ENCODE results near the gene TFPI. TPM values are rescaled to one million over a fixed set of nuclear protein-coding genes. Genes with fewer than 3 reads are reported as not detected.

Gene TFPI
- total RNA-seq, 1 experiment from 2014 or later: 65.7 TPM

DNA sequence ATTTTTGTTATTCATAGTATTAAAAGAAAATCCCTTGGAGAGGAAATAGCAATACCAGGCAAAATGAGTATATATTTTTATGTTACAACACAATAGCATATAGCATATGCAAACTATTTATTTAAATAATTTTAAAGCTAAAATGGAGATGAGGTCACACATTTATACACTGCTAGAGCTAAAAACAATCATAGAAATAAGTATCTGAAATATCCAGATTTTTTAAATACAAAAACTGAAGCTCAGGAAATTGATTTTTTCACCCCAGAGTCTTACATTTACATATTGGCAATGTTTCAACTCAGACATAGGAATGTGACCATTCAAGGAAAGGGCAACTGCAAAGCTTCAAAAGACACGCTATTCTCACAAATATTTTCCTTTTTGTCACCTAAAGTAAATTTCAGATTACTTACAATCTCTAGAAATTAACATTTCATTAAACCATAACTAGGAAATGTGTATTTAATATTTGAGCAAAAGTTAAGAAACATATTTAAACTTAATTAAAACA lies 8.9 kb downstream of the TFPI start:
- Histone ChIP-seq H3K36me3 (ENCODE audit: low read depth) (no peaks in the 10 kb centered on the region), H4K20me1 (ENCODE audit: insufficient read depth) (no peaks in the 10 kb centered on the region), H3F3A (ENCODE audit: insufficient read depth, low read depth) (no peaks in the 10 kb centered on the region), H3K4me3 (no peak overlapping the region), H3K4me1 (replicated peaks; ENCODE audit: insufficient read depth) (no peaks in the 10 kb centered on the region), H2AFZ (no peak overlapping the region), H3K9me3 (ENCODE audit: insufficient read depth, low read depth) (no peaks in the 10 kb centered on the region; the same call in 1 of the 2 replicates), H3K9me2 (ENCODE audit: insufficient read depth) (no peaks in the 10 kb centered on the region), H3K27me3 (ENCODE audit: insufficient read depth, low read depth) (no peaks in the 10 kb centered on the region), H3K27ac (no peak overlapping the region), H3K79me2 (ENCODE audit: low read depth) (no peaks in the 10 kb centered on the region), H3K4me2 (no peak overlapping the region)
- no TSS peak for BruUV-seq (replicated peaks)
- CTCF ChIA-PET: interaction anchor here (1.0 kb wide), 1 partner anchor 46 kb away, joined by 3 read pairs; no protein-coding TSS in a partner anchor
- TF ChIP-seq, protein P1, sequence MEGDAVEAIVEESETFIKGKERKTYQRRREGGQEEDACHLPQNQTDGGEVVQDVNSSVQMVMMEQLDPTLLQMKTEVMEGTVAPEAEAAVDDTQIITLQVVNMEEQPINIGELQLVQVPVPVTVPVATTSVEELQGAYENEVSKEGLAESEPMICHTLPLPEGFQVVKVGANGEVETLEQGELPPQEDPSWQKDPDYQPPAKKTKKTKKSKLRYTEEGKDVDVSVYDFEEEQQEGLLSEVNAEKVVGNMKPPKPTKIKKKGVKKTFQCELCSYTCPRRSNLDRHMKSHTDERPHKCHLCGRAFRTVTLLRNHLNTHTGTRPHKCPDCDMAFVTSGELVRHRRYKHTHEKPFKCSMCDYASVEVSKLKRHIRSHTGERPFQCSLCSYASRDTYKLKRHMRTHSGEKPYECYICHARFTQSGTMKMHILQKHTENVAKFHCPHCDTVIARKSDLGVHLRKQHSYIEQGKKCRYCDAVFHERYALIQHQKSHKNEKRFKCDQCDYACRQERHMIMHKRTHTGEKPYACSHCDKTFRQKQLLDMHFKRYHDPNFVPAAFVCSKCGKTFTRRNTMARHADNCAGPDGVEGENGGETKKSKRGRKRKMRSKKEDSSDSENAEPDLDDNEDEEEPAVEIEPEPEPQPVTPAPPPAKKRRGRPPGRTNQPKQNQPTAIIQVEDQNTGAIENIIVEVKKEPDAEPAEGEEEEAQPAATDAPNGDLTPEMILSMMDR (conservative IDR thresholded peaks at IDR 0.05): no peak
- no peak for TF ChIP-seq EZH2 (IDR thresholded peaks at IDR 0.05; ENCODE audit: low read depth)
- DNase-seq: no peak
- POLR2A ChIA-PET (ENCODE audit: unreplicated experiment): interaction anchor here (0.6 to 0.7 kb wide), 2 partner anchors 746 to 933 kb away, joined by 4 to 10 read pairs; partner anchors contain the start of gene GULP1
- intact Hi-C loops (cut with micrococcal nuclease; ENCODE audit: unreplicated experiment): loop anchor here (10.0 kb wide), 1 partner anchor 970 kb away; no protein-coding TSS in a partner anchor

DNA sequence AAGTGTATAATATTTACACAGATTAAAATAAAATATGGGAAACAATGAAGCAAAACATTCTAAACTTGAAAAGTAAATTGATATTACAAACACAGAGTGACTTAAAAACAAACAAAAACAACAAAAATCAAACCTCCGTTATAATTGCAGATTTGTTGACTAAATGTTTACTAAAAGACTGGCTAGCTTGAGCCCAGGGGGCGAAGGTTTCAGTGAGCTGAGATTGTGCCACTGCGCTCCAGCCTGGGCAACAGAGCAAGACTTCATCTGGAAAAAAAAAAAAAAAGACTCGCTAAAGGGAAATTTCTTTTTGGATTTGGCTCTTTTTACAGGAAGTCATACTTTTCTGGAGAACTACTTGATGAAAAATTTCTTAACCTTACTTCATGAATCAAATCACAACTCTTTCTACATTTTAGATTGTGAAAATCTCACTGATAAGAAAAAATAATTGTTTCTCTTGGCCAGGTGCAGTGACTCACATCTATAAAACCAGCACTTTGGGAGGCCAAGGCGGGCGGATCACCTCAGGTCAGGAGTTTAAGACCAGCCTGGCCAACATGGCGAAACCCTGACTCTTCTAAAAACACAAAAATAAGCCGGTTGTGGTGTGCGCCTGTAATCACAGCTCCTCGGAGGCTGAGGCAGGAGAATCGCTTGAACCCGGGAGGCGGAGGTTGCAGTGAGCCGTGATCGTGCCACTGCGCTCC lies 9.7 kb downstream of the TFPI start:
- Histone ChIP-seq H3K9me2 (ENCODE audit: insufficient read depth) (no peaks in the 10 kb centered on the region), H2AFZ (no peak overlapping the region), H3K36me3 (ENCODE audit: low read depth) (no peaks in the 10 kb centered on the region), H3K9me3 (ENCODE audit: insufficient read depth, low read depth) (no peaks in the 10 kb centered on the region; the same call in 1 of the 2 replicates), H3K4me3 (no peak overlapping the region), H3K27ac (no peak overlapping the region), H3K4me1 (replicated peaks; ENCODE audit: insufficient read depth) (no peaks in the 10 kb centered on the region), H3F3A (ENCODE audit: insufficient read depth, low read depth) (no peaks in the 10 kb centered on the region), H3K4me2 (no peak overlapping the region), H3K79me2 (ENCODE audit: low read depth) (no peaks in the 10 kb centered on the region), H3K27me3 (ENCODE audit: insufficient read depth, low read depth) (no peaks in the 10 kb centered on the region), H4K20me1 (ENCODE audit: insufficient read depth) (no peaks in the 10 kb centered on the region)
- ChIA-PET CTCF (interaction anchor here (1.0 kb wide), 1 partner anchor 45 kb away, joined by 3 read pairs; no protein-coding TSS in a partner anchor), POLR2A (ENCODE audit: unreplicated experiment) (no interaction called here)
- no TSS peak for BruUV-seq (replicated peaks)
- DNase-seq: peak in 1 of 2 experiments; percentile 51
- TF ChIP-seq, protein P1 (conservative IDR thresholded peaks at IDR 0.05): no peak
- intact Hi-C loops (cut with micrococcal nuclease; ENCODE audit: unreplicated experiment): loop anchor here (10.0 kb wide), 1 partner anchor 970 kb away; no protein-coding TSS in a partner anchor

DNA sequence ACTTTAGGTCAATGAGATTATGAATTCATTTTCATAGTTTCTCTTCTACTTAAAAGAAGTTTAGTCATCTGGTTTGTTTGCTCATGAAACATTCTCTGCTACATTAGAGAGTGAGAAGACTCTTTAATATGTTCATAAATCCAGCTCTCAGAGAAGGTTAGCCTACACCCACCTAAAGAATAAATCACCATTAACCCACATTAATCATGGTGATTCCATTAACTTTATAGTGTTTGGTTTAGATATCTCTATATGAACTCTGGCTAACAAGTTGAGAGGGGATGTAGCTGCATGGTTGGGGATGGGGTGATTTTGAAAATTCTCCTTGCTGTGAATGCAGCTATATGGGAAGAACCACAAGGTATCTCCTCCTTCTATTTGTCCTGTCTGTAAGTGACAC lies 10.7 kb downstream of the TFPI start:
- H3K79me2 ChIP-seq (ENCODE audit: low read depth): no peaks in the 10 kb centered on the region
- no peak for DNase-seq
- no peaks in the 10 kb centered on the region for H3F3A ChIP-seq (ENCODE audit: insufficient read depth, low read depth)
- no TSS peak for BruUV-seq (replicated peaks)
- no peaks in the 10 kb centered on the region for H3K27me3 ChIP-seq (ENCODE audit: insufficient read depth, low read depth)
- intact Hi-C loops (cut with micrococcal nuclease; ENCODE audit: unreplicated experiment): loop anchor here (10.0 kb wide), 1 partner anchor 969 kb away; no protein-coding TSS in a partner anchor
- no peaks in the 10 kb centered on the region for H3K9me2 ChIP-seq (ENCODE audit: insufficient read depth)
- ChIA-PET POLR2A (ENCODE audit: unreplicated experiment) (interaction anchor here (0.7 kb wide), 1 partner anchor 1149 kb away, joined by 3 read pairs; no protein-coding TSS in a partner anchor), CTCF (no interaction called here)
- H3K9me3 ChIP-seq (ENCODE audit: insufficient read depth, low read depth): no peaks in the 10 kb centered on the region; the same call in 1 of the 2 replicates
- no peak overlapping the region for H3K27ac ChIP-seq
- TF ChIP-seq EZH2 (IDR thresholded peaks at IDR 0.05; ENCODE audit: low read depth): no peak
- TF ChIP-seq, protein P1 (conservative IDR thresholded peaks at IDR 0.05): no peak
- no peaks in the 10 kb centered on the region for H3K36me3 ChIP-seq (ENCODE audit: low read depth)
- H3K4me2 ChIP-seq: no peak overlapping the region
- H4K20me1 ChIP-seq (ENCODE audit: insufficient read depth): no peaks in the 10 kb centered on the region
- H3K4me1 ChIP-seq (replicated peaks; ENCODE audit: insufficient read depth): no peaks in the 10 kb centered on the region
- no peak overlapping the region for H3K4me3 ChIP-seq
- H2AFZ ChIP-seq: no peak overlapping the region

Measured in PC-9 (cell line).